SU-DHL-6 (cell line): ENCODE measurements around the gene CIAO3.

Experiments used
- H2AFZ ChIP-seq: fragments of 200-600 bp; sonication (generic); 2 replicates; pipeline ENCODE4 v1.6.1; 2014; ENCODE audit warnings: low read depth, mild to moderate bottlenecking, moderate library complexity, mixed read lengths, antibody characterized with exemption, low read length; ENCODE audit not compliant: severe bottlenecking
- H3F3A ChIP-seq: fragments of 200-600 bp; shearing (Covaris generic); 2 replicates; pipeline ENCODE4 v1.6.0; 2016; ENCODE audit warnings: antibody characterized with exemption, mild to moderate bottlenecking; ENCODE audit not compliant: insufficient read depth
- H3K27ac ChIP-seq: fragments of 200-600 bp; sonication (generic); 2 replicates; pipeline ENCODE4 v1.5.1; 2016; ENCODE audit warnings: low read depth, mild to moderate bottlenecking, low read length, moderate library complexity, mixed read lengths
- H3K27me3 ChIP-seq: fragments of 200-600 bp; sonication (generic), shearing (Covaris generic); 2 replicates; pipeline ENCODE4 v1.6.0; 2014; ENCODE audit warnings: mild to moderate bottlenecking, low read length
- H3K36me3 ChIP-seq: fragments of 200-600 bp; sonication (generic); 2 replicates; pipeline ENCODE4 v1.6.1; 2014; ENCODE audit warnings: mild to moderate bottlenecking, low read length, mixed read lengths
- H3K4me2 ChIP-seq: fragments of 300-600, 200-600 bp; shearing (Covaris generic), sonication (generic); 2 replicates; pipeline ENCODE4 v1.6.0; 2014; ENCODE audit warnings: low read length, low read depth, mild to moderate bottlenecking; ENCODE audit not compliant: poor library complexity, severe bottlenecking
- H3K4me3 ChIP-seq: fragments of 200-600 bp; sonication (generic); 2 replicates; pipeline ENCODE4 v1.5.1; 2014; ENCODE audit warnings: antibody characterized with exemption, low read length, mild to moderate bottlenecking, mixed read lengths; ENCODE audit not compliant: insufficient read depth, poor library complexity, severe bottlenecking
- H3K79me2 ChIP-seq: fragments of 200-600 bp; sonication (generic); 2 replicates; pipeline ENCODE4 v1.6.1; 2014; ENCODE audit warnings: mild to moderate bottlenecking, low read length, moderate library complexity; ENCODE audit not compliant: insufficient read depth
- H3K9ac ChIP-seq: fragments of 200-600 bp; sonication (generic); 2 replicates; pipeline ENCODE4 v1.7.0; 2014; ENCODE audit warnings: mild to moderate bottlenecking, low read length
- H3K9me2 ChIP-seq: fragments of 200-600 bp; sonication (generic); replicated peaks from 2 replicates; pipeline ENCODE4 v1.6.1; 2014; ENCODE audit warnings: low read length; ENCODE audit not compliant: insufficient read depth
- H3K9me3 ChIP-seq: fragments of 200-600 bp; sonication (generic); 2 replicates; pipeline ENCODE4 v1.6.1; 2014; ENCODE audit warnings: low read length, mixed read lengths; ENCODE audit not compliant: insufficient read depth
- H4K20me1 ChIP-seq: fragments of 200-600 bp; sonication (generic); 2 replicates; pipeline ENCODE4 v1.6.1; 2014; ENCODE audit warnings: low read depth, mild to moderate bottlenecking, antibody characterized with exemption, low read length, moderate library complexity, mixed read lengths
- EZH2phosphoT487 ChIP-seq: fragments of 200-600 bp; sonication (generic), shearing (Covaris generic); conservative IDR thresholded peaks from 2 replicates; pipeline ENCODE4 v1.6.1; 2018; ENCODE audit warnings: mild to moderate bottlenecking, antibody characterized with exemption, low read length, moderate library complexity, mixed read lengths
- TF ChIP-seq, protein P1 (sequence below): fragments of 200-600 bp; sonication (generic); IDR thresholded peaks from one replicate; pipeline ENCODE4 v1.5.1; 2017; ENCODE audit warnings: antibody characterized with exemption, mild to moderate bottlenecking, low read length, moderate library complexity; ENCODE audit not compliant: insufficient read depth, poor library complexity, severe bottlenecking

CIAO3 gene

DNA sequence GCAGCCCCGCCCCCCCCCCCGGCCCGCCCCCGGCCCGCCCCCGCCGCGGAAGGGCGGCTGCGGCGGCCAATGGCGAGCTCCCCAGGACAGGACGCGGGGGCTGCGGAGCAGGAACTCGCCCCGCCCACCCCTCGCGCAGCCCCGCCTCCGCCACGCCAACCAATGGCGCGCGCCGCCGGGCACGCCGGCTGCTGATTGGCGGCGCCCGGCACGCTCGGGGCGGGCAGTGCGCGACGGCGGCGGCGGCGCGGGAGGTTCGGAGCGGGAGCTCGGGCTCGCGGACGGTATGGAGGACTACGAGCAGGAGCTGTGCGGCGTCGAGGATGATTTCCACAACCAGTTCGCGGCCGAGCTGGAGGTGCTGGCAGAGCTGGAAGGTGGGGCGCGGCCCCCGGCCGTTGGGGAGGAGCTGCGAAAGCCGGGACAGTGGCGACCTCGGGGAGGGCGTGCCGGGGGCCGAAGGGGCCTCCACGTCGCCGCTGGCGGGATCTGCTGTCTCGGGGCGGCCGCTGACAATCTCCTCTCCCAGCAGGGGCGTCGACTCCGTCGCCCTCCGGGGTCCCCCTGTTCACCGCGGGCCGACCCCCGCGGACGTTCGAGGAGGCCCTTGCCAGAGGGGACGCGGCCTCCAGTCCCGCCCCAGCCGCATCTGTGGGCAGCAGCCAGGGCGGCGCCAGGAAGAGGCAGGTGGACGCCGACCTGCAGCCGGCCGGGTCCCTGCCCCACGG lies 47.8 kb upstream of the CIAO3 start, which contains the start of gene CHTF18:
CHTF18 (plus strand) TSS at position 222 of the 728 bp plus-strand sequence; CDS start at position 287, 65 bp downstream.
- Histone ChIP-seq H3K9me3 (no peaks in the 10 kb centered on the region), H3K4me3 (peak within 1 kb of the TSS; percentile 89), H3K4me2 (peak within 1 kb of the TSS; percentile 66), H3F3A (no peaks in the 10 kb centered on the region), H3K9me2 (no peaks in the 10 kb centered on the region), H3K27me3 (no peaks in the 10 kb centered on the region), H3K9ac (peak within 1 kb of the TSS; percentile 98), H3K79me2 (peaks cover 23% of the 10 kb centered on the region), H3K36me3 (no peaks in the 10 kb centered on the region), H3K27ac (peak within 1 kb of the TSS; percentile 40), H4K20me1 (no peaks in the 10 kb centered on the region), H2AFZ (peak within 1 kb of the TSS; percentile 80)
- TF ChIP-seq, protein P1, sequence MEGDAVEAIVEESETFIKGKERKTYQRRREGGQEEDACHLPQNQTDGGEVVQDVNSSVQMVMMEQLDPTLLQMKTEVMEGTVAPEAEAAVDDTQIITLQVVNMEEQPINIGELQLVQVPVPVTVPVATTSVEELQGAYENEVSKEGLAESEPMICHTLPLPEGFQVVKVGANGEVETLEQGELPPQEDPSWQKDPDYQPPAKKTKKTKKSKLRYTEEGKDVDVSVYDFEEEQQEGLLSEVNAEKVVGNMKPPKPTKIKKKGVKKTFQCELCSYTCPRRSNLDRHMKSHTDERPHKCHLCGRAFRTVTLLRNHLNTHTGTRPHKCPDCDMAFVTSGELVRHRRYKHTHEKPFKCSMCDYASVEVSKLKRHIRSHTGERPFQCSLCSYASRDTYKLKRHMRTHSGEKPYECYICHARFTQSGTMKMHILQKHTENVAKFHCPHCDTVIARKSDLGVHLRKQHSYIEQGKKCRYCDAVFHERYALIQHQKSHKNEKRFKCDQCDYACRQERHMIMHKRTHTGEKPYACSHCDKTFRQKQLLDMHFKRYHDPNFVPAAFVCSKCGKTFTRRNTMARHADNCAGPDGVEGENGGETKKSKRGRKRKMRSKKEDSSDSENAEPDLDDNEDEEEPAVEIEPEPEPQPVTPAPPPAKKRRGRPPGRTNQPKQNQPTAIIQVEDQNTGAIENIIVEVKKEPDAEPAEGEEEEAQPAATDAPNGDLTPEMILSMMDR, result no peak
- TF ChIP-seq EZH2phosphoT487, result no peak

DNA sequence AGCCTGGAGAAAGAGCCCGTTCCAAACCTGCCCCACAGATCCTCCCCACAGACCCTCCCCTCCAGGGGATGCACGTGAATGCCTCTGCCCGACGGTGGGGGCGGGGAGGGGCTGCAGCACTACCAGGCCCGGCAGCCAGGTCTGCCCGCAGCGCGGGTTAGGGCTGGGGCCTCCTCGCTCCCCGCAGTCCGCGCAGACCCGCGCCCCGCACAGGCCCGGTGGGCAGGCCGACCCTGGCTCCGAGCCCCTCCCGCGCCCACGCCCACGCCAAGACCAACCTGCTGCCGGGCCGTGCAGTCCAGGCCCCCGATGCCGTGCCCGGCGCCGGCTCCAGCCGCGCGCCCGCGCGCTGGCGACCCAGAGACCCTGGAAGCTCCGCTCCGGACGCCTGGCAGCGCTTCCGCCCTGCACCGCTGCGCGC lies 47.2 kb upstream of the CIAO3 start, which contains the start of gene RPUSD1:
RPUSD1 (minus strand) TSS at position 404 of the 421 bp plus-strand sequence. CDS start 644 bp downstream, outside the sequence.
- no peak for TF ChIP-seq EZH2phosphoT487
- TF ChIP-seq, protein P1, result no peak
- Histone ChIP-seq H2AFZ (peak within 1 kb of the TSS; percentile 80), H3K9me3 (no peaks in the 10 kb centered on the region), H3K79me2 (peaks cover 23% of the 10 kb centered on the region), H3K27me3 (no peaks in the 10 kb centered on the region), H3K4me2 (peak within 1 kb of the TSS; percentile 66), H3K9me2 (no peaks in the 10 kb centered on the region), H3K27ac (peak within 1 kb of the TSS; percentile 40), H3K36me3 (no peaks in the 10 kb centered on the region), H3K9ac (peak within 1 kb of the TSS; percentile 98), H4K20me1 (no peaks in the 10 kb centered on the region), H3F3A (no peaks in the 10 kb centered on the region), H3K4me3 (peak within 1 kb of the TSS; percentile 89)

DNA sequence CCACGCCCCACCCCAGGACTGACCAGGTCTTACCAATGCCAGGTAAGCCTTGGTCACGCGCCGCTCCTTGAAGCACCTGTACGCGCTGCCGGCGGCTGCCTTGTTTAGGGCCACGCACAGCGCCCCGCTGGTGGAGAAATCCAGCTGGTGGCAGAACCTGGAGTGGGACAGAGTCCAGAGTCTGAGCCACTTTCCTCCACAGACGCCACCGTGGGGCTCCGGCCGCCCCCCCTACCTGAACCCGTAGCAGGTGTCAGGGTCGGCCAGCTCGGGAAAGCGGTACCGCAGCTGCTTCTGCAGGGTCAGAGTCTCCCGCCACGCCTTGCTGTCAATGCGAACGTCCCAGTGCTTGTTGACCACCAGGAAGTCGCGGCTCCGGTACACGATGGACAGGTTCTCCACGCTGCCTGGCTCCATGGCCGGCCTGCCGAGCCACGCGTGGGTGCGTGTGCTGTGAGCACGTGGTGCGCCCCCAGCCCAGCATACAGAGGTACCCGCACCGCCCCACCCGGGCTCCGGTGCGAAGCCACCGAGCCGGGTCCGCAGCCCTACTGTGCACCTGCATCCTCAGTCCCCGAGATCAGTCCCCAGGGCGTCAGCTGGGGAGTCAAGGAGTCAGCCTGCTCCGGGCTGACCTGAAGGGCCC lies 46.6 kb upstream of the CIAO3 start:
- no peaks in the 10 kb centered on the region for H3K9me3 ChIP-seq
- H3F3A ChIP-seq, result no peaks in the 10 kb centered on the region
- no peak overlapping the region for H2AFZ ChIP-seq
- TF ChIP-seq EZH2phosphoT487, result no peak
- TF ChIP-seq, protein P1, result no peak
- peaks cover 23% of the 10 kb centered on the region for H3K79me2 ChIP-seq
- H3K4me3 ChIP-seq, result peak overlapping the region; percentile 67
- no peaks in the 10 kb centered on the region for H4K20me1 ChIP-seq
- H3K27ac ChIP-seq, result peak overlapping the region; percentile 40; the same call in 1 of the 2 replicates
- peak overlapping the region; percentile 65 for H3K4me2 ChIP-seq
- H3K9ac ChIP-seq, result peak overlapping the region; percentile 92
- no peaks in the 10 kb centered on the region for H3K27me3 ChIP-seq
- H3K36me3 ChIP-seq, result no peaks in the 10 kb centered on the region
- no peaks in the 10 kb centered on the region for H3K9me2 ChIP-seq
